Measurements from ENCODE around the gene TNS3. TPM values are rescaled to one million over a fixed set of nuclear protein-coding genes. Genes with fewer than 3 reads are reported as not detected.

Gene TNS3
- 9.4 and 78.4 TPM in 2 replicates for total RNA-seq (ENCODE audit: low replicate concordance)

DNA sequence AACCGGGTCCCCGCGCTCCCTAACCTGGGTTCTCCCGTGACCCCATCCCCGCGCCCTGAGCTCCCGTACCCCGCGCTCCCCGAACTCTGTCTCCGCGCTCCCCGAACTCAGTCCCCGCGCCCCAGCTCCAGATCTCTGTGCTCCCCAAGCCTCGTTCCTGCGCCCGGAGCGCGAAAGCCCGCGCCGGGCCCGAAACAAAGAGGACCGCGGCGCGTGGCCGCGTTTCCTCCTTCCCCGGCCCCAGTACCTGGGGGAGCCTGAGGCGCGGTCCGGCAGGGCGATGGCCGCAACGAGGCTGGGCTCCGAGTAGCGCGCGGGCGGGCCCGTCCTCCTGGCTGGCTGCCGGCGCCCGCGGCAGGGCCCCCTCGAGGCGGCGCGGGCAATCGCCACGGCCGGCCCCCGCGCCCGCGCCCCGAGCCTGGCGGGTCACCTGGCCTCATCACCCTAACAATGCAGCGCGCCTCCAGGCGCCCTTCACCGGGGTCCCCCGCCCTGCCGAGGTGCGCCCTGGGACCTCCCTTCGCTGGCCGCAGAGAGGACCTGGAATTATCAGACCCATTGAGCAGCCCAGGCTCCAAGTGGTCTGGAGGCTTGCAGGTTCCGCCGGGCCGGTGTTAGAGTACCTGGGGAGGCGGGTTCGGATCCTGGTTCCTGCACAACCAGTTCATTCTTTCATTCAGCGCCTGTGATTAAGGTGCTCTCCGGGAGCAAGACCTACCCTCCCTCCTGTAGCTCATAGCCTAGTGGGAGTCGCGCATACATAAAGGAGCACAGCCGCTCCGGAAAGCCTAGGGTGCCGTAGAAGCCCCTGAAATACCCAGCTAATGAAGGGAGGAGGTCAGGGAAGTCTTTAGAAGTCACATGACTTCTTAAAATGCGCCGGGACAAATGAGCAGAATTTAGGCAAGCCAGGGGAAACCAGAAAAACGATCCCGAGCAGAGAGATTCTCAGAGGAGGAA is at the start of gene TNS3:
TNS3 (minus strand) TSS at position 308 of the 960 bp plus-strand sequence. CDS start 142,475 bp downstream, outside the sequence.

